Activated B cell treated with CpG ODN at 0.5 μM for 24 hours (primary cell): ENCODE measurements around the gene NDOR1. TPM values are rescaled to one million over a fixed set of nuclear protein-coding genes. Genes with fewer than 3 reads are reported as not detected.

Source experiments
- ATAC-seq: fragments of 200-7000 bp; cut with Tn5 transposase; one replicate; pipeline ENCODE4 v1.10.0; 2021; ENCODE audit warnings: low read depth, mild to moderate bottlenecking, moderate library complexity
- CTCF ChIA-PET: fragments of 350-600 bp; sonication (Branson Sonifier 250); formaldehyde crosslinking; loops from one replicate; lab custom pipeline; 2021; ENCODE audit warnings: antibody characterized with exemption; lab: Charles Lee
- POLR2A ChIA-PET: fragments of 350-600 bp; sonication (Branson Sonifier 250); formaldehyde crosslinking; loops from one replicate; lab custom pipeline; 2021; ENCODE audit warnings: antibody characterized with exemption; lab: Charles Lee
- DNase-seq: peaks from one replicate; pipeline ENCODE4 v3.0.0; 2022
- H3K27ac Mint-ChIP-seq: one replicate; pipeline ENCODE4 v1.8.0; 2020; ENCODE audit warnings: mixed read lengths
- H3K27me3 Mint-ChIP-seq: one replicate; pipeline ENCODE4 v1.8.0; 2021; ENCODE audit warnings: mixed read lengths
- H3K36me3 Mint-ChIP-seq: one replicate; pipeline ENCODE4 v1.8.0; 2021; ENCODE audit warnings: low read depth, mixed read lengths
- H3K4me1 Mint-ChIP-seq: one replicate; pipeline ENCODE4 v1.8.0; 2021; ENCODE audit warnings: mixed read lengths
- H3K4me3 Mint-ChIP-seq: one replicate; pipeline ENCODE4 v1.8.0; 2020; ENCODE audit warnings: mild to moderate bottlenecking, mixed read lengths
- H3K9me3 Mint-ChIP-seq: one replicate; pipeline ENCODE4 v1.8.0; 2020; ENCODE audit warnings: mixed read lengths
- intact Hi-C: fragments of 100-400 bp; cut with micrococcal nuclease; formaldehyde crosslinking; loops from one replicate; pipeline ENCODE4 v1.15.1; 2024
- total RNA-seq: library from RNA; stranded (reverse); gene quantifications from 2 replicates; pipeline ENCODE4 v1.2.3, GENCODE V29; 2022
- TF ChIP-seq, protein P1 (sequence below): fragments of 200-600 bp; IDR thresholded peaks from one replicate; pipeline ENCODE4 v1.8.0; 2022; ENCODE audit warnings: antibody characterized with exemption, mild to moderate bottlenecking

Gene NDOR1
- total RNA-seq, 1 donor from 2014 or later, result 38.7 TPM

DNA sequence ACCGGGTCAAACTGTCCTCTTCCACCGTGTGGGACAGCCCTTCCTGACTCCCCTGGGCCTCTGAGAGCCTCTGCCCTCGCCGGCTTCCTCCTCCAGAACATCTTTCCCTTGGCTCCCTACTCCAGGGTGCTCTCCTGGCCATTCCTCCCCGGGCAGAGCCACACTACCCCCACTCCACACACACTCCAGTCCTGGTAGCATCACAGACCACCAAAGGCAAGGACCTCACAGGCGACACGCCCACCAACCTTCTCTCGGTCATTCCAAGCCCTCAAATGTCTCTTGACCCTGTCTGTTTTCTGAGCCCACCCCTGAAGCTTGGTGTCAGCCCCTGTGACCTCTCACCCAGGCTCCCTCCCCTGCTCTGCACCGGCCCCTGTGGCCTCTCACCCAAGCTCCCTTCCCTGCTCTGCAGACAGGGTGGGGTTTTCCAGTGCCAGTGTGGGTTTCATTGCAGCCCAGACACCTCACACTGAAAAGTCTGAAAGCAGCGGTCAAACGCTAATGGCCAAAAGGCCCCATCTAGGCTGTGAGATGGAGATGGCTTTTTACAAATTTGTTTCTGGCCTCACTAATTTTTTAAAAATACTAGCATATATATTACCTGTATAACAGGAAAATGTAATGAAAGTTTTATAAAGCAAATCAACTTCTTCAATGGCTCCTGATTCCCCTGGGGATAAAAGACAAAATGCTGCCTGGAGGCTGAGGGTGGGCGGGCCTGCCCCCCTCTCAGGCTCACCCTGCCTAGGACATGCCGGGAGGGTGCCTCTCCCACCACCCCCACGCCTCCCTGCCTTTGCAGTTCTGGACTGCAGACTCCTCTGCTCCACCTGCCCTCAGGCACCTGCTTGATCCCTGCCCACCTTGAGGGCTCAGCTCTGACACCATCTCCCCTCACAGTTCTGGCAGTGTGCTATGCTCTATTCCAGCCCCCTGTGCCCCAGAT is 46.1 kb upstream of the NDOR1 start:
- ChIA-PET POLR2A (no interaction called here), CTCF (no interaction called here)
- TF ChIP-seq, protein P1, sequence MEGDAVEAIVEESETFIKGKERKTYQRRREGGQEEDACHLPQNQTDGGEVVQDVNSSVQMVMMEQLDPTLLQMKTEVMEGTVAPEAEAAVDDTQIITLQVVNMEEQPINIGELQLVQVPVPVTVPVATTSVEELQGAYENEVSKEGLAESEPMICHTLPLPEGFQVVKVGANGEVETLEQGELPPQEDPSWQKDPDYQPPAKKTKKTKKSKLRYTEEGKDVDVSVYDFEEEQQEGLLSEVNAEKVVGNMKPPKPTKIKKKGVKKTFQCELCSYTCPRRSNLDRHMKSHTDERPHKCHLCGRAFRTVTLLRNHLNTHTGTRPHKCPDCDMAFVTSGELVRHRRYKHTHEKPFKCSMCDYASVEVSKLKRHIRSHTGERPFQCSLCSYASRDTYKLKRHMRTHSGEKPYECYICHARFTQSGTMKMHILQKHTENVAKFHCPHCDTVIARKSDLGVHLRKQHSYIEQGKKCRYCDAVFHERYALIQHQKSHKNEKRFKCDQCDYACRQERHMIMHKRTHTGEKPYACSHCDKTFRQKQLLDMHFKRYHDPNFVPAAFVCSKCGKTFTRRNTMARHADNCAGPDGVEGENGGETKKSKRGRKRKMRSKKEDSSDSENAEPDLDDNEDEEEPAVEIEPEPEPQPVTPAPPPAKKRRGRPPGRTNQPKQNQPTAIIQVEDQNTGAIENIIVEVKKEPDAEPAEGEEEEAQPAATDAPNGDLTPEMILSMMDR, result no peak
- Mint-ChIP-seq H3K27me3 (peaks cover 37% of the 10 kb centered on the region), H3K9me3 (no peaks in the 10 kb centered on the region), H3K36me3 (no peaks in the 10 kb centered on the region), H3K27ac (no peak overlapping the region), H3K4me3 (no peak overlapping the region), H3K4me1 (peaks cover 24% of the 10 kb centered on the region)
- DNase-seq, result no peak
- no peak for ATAC-seq
- intact Hi-C loops, result loop anchor here (10.0 kb wide), 1 partner anchor 315 kb away; the partner anchor contains the start of genes AJM1 and PHPT1

DNA sequence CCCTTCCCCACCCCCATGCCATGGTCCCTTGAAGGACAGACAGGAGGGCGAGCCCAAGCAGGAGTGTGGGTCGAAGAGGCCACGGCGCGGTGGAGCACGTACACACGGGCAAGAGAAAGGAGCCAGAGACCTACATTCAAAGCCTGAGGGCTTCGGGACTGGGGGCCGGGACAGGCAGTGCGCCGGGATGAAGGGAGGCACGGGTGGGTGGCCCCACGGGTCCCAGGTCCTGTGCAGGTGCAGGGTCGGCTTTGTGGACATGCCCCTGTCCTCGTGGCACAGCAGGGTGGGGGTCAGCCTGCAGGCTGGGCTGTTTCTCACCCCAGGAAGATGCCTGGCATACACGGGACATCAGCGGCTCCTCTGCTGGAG is 45.5 kb upstream of the NDOR1 start:
- H3K36me3 Mint-ChIP-seq, result no peaks in the 10 kb centered on the region
- H3K9me3 Mint-ChIP-seq, result no peaks in the 10 kb centered on the region
- peaks cover 34% of the 10 kb centered on the region for H3K27me3 Mint-ChIP-seq
- ChIA-PET POLR2A (no interaction called here), CTCF (no interaction called here)
- TF ChIP-seq, protein P1, result no peak
- DNase-seq (no peak), ATAC-seq (no peak)
- intact Hi-C loops, result loop anchor here (10.0 kb wide), 1 partner anchor 315 kb away; the partner anchor contains the start of genes AJM1 and PHPT1
- no peak overlapping the region for H3K27ac Mint-ChIP-seq
- H3K4me3 Mint-ChIP-seq, result no peak overlapping the region
- peaks cover 24% of the 10 kb centered on the region for H3K4me1 Mint-ChIP-seq

DNA sequence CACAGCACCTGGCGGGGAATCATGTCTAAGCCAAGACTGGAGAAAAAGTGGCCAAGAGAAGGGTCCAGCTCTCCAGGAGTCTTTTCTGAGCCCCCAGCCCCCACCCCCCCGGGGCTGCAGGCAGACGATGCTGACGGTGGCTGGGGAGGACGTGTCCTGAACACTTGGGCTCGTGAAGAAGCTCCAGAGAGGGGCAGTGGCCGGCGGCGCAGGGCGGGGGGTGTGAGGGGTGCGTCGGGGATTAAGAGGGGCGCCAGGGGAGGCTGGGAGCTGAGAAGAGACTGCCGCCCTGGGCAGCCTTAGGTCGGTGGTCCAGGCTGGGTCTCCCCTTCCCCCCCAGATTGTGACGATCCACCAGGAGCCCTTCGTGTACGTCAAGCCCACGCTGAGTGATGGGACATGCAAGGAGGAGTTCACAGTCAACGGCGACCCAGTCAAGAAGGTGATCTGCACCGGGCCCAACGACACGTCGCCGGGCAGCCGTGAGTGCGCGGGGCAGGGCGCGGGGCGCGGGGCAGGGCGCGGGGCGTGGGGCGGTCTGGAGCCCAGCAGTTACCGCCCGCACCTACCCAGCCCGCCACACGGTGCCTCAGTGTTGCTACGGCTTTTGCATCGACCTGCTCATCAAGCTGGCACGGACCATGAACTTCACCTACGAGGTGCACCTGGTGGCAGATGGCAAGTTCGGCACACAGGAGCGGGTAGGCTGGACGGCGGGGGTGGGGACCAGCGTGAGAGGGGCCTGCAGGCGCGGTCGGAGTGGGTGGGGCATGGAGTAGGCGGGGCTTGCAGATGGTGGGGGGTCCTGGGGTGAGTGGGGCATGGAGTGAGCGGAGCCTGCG is 44.6 kb upstream of the NDOR1 start:
- H3K4me1 Mint-ChIP-seq, result peaks cover 24% of the 10 kb centered on the region
- intact Hi-C loops, result loop anchor here (10.0 kb wide), 1 partner anchor 316 kb away; the partner anchor contains the start of genes AJM1 and PHPT1
- ATAC-seq, result no peak
- no peaks in the 10 kb centered on the region for H3K9me3 Mint-ChIP-seq
- ChIA-PET POLR2A (interaction anchor here (0.6 kb wide), 1 partner anchor 38 kb away, joined by 4 read pairs; no protein-coding TSS in a partner anchor), CTCF (no interaction called here)
- DNase-seq, result no peak
- peaks cover 37% of the 10 kb centered on the region for H3K27me3 Mint-ChIP-seq
- TF ChIP-seq, protein P1, result no peak
- H3K4me3 Mint-ChIP-seq, result no peak overlapping the region
- H3K36me3 Mint-ChIP-seq, result no peaks in the 10 kb centered on the region
- no peak overlapping the region for H3K27ac Mint-ChIP-seq

DNA sequence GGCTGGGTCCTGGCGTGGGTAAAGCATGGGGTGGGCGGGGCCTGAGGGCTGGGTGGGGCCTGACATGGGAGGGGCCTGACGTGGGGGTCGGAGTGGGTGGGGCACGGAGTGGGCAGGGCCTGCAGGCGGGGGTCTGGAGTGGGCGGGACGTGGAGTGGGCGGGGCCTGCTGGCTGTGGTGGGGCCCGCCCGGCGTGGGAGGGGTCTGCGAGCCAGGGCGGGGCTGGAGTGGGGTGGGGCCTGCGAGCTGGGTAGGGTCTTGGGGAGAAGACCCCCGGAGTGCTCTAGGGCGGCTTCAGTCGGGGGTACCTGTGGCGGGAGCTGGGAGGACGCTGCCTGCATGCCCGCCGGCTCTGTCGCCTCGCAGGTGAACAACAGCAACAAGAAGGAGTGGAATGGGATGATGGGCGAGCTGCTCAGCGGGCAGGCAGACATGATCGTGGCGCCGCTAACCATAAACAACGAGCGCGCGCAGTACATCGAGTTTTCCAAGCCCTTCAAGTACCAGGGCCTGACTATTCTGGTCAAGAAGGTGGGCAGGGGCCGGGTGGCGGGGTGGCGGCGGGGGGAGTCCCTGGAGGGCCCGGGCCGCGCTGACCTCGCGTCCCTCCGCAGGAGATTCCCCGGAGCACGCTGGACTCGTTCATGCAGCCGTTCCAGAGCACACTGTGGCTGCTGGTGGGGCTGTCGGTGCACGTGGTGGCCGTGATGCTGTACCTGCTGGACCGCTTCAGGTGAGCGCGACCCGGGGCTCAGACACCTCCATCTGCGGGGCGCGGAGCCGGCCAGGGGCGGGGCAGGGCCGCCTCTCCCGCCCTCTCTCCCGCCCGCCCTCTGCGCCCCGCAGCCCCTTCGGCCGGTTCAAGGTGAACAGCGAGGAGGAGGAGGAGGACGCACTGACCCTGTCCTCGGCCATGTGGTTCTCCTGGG is 43.7 kb upstream of the NDOR1 start:
- POLR2A ChIA-PET, result interaction anchor here (0.6 kb wide), 2 partner anchors 39 to 115 kb away, joined by 4 to 6 read pairs; no protein-coding TSS in a partner anchor
- peaks cover 40% of the 10 kb centered on the region for H3K27me3 Mint-ChIP-seq
- ATAC-seq (no peak), DNase-seq (no peak)
- no peaks in the 10 kb centered on the region for H3K36me3 Mint-ChIP-seq
- no peak overlapping the region for H3K27ac Mint-ChIP-seq
- H3K4me3 Mint-ChIP-seq, result no peak overlapping the region
- TF ChIP-seq, protein P1, result no peak
- intact Hi-C loops, result loop anchor here (10.0 kb wide), 1 partner anchor 317 kb away; the partner anchor contains the start of genes AJM1 and PHPT1
- CTCF ChIA-PET, result no interaction called here
- peaks cover 23% of the 10 kb centered on the region for H3K4me1 Mint-ChIP-seq
- H3K9me3 Mint-ChIP-seq, result no peaks in the 10 kb centered on the region
